Heart left ventricle (tissue), 16 donors: ENCODE results near the gene ENOX1. TPM values are rescaled to one million over a fixed set of nuclear protein-coding genes. Genes with fewer than 3 reads are reported as not detected.
A peak's percentile ranks its signal among the peaks of the same experiment; 100 is the strongest.
"Not testable (repeated sequence)": the region's sequence is repeated elsewhere in the genome, so short reads cannot be mapped to it uniquely, and the experiment has no call there.

Experiments used
- ATAC-seq, 4 donors: fragments of 200-7000 bp; cut with Tn5 transposase; one replicate each; pipeline ENCODE4 v1.9.1; 2020 to 2022; ENCODE audit warnings: moderate library complexity in 4 of 4, mild to moderate bottlenecking in 3 of 4, moderate number of reproducible peaks in 1 of 4
- DNase-seq, 5 donors: peaks; one replicate each; pipeline ENCODE4 v3.0.0-alpha.2; 2020
- H3K27ac ChIP-seq, 12 donors: fragments of 200-600 bp; sonication (generic) in 4 of 12; one replicate each; pipeline versions ENCODE4 v1.5.0 to v1.8.0; 2016 to 2022; ENCODE audit warnings: mild to moderate bottlenecking in 2 of 12
- H3K27me3 ChIP-seq, 9 donors: fragments of 200-600 bp; sonication (generic) in 2 of 9; one replicate each; pipeline versions ENCODE4 v1.5.1 to v1.8.0; 2016 to 2022; ENCODE audit warnings: mild to moderate bottlenecking in 3 of 9
- H3K36me3 ChIP-seq, 9 donors: fragments of 200-600 bp; sonication (generic) in 2 of 9; one replicate each; pipeline versions ENCODE4 v1.5.0 to v1.8.0; 2018 to 2022; ENCODE audit warnings: mild to moderate bottlenecking in 2 of 9
- H3K4me1 ChIP-seq, 12 donors: fragments of 200-600 bp; sonication (generic) in 4 of 12; one replicate each; pipeline versions ENCODE4 v1.5.0 to v1.8.0; 2016 to 2022; ENCODE audit warnings: mild to moderate bottlenecking in 3 of 12
- H3K4me3 ChIP-seq, 12 donors: fragments of 200-600 bp; sonication (generic) in 4 of 12; one replicate each; pipeline versions ENCODE4 v1.5.0 to v1.8.0; 2017 to 2022; ENCODE audit warnings: mild to moderate bottlenecking in 9 of 12, moderate library complexity in 4 of 12
- H3K9me3 ChIP-seq, 12 donors: fragments of 200-600 bp; sonication (generic) in 4 of 12; one replicate each; pipeline versions ENCODE4 v1.5.0 to v1.8.0; 2016 to 2022; ENCODE audit warnings: mild to moderate bottlenecking in 1 of 12
- POLR2A ChIP-seq, 2 donors: fragments of 450-650 bp; IDR thresholded peaks; one replicate each; pipeline ENCODE4 v1.6.1; 2017; ENCODE audit warnings: antibody characterized with exemption in 2 of 2, mild to moderate bottlenecking in 2 of 2, moderate library complexity in 2 of 2
- WGBS, 4 donors: extraction: QIAGEN DNeasy Blood & Tissue Kit in 2 of 4; methylation state at CpG; one replicate each; pipeline versions ENCODE4 v1.1.5 to v1.1.7; 2013 to 2018; 5-methylcytosine and 5-hydroxymethylcytosine counted together
- intact Hi-C, 10 donors: fragments of 100-400 bp; cut with DNase I; formaldehyde crosslinking; loops; one replicate each; pipeline versions ENCODE4 v1.11.1 to v1.14.2; 2022
- polyA plus RNA-seq, 2 donors: library from polyadenylated mRNA; stranded (reverse); fragments of 200-250 nt; gene quantifications; one replicate each; pipeline ENCODE4 v1.2.3, GENCODE V29; 2013
- total RNA-seq, 9 donors: library from RNA; depleted of rRNA in 2 of 9; stranded (reverse); fragments of >200 nt in 2 of 9; fragmentation: NEBNext Ultra II Directional in 3 of 9; extraction: Animal tissue kit (Norgen Biotek cat#: 25700) in 3 of 9; gene quantifications; one replicate each; pipeline versions ENCODE4 v1.1.0 to v1.2.4, GENCODE V29; 2016 to 2023
- TF ChIP-seq, protein P1 (sequence below), 12 donors: fragments of 200-600 bp; sonication (generic) in 4 of 12; IDR thresholded peaks; one replicate each; pipeline versions ENCODE4 v1.5.0 to v1.8.0; 2018 to 2022; ENCODE audit warnings: antibody characterized with exemption in 12 of 12, mild to moderate bottlenecking in 5 of 12
- donor health status: ischemic (EF 13 %, LVEDD 7.1; RV severe dilation, severe dysfunction).
- donor health status: healthy with polysubstance abuse.
- donor health status: DM: no; HTN: yes; CAD: no.
- donor health status: DM: no; HTN: no; CAD: no.
- donor health status: ischemic (EF 25% LVEDD 6.9; RV normal size, moderate dysfunction).
- donor health status: ischemic (EF 25% LVEDD 5.7; RV mildly dilated, moderate dysfunction).
- donor health status: healthy.
- donor health status: DM: yes; HTN: yes; CAD: no.
- donor health status: ischemic (EF 35%, LVEDD 5.7; RV mildly dilated, moderate dysfunction).
- donor health status: nonischemic (EF 11% LVEDD 7.7; RV severe dilation, severe dysfunction).
- donor health status: DM: yes; HTN: yes; CAD: no.
- donor health status: PGD.
- donor health status: ischemic (EF 29% LVEDD 5.4; RV normal size, mild dysfunction).
- donor health status: nonischemic (EF 23%, LVEDD 6.1; RV moderate dilation, normal function).

Gene ENOX1
- total and polyA plus RNA-seq, 11 donors, result 2.0 to 10.1 (median 5.4) TPM

DNA sequence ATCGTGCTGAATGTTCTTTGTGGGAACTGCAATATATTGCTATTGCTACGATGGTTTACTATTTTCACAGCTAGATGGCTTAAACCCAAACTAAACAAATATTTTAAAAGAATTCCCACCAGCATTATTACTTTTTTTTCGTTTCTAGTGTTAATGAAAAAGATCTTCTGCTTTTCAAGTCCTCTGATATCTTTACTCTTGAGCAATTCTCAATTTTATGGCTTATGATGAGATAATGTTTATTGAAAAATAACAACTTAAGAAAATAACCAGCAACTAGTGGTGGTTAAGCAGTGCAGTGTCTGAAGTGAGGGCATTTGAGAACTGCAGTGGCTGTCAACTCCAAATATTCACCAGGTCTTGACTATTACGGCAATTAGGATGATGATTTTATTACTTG lies 360.4 kb downstream of the ENOX1 start:
- peaks cover 0 to 3% (median 0%) of the 10 kb centered on the region in 12 donors for H3K4me1 ChIP-seq
- intact Hi-C loops, result no loop called here
- TF ChIP-seq POLR2A (IDR thresholded peaks at IDR 0.05), result no peak
- TF ChIP-seq, protein P1, sequence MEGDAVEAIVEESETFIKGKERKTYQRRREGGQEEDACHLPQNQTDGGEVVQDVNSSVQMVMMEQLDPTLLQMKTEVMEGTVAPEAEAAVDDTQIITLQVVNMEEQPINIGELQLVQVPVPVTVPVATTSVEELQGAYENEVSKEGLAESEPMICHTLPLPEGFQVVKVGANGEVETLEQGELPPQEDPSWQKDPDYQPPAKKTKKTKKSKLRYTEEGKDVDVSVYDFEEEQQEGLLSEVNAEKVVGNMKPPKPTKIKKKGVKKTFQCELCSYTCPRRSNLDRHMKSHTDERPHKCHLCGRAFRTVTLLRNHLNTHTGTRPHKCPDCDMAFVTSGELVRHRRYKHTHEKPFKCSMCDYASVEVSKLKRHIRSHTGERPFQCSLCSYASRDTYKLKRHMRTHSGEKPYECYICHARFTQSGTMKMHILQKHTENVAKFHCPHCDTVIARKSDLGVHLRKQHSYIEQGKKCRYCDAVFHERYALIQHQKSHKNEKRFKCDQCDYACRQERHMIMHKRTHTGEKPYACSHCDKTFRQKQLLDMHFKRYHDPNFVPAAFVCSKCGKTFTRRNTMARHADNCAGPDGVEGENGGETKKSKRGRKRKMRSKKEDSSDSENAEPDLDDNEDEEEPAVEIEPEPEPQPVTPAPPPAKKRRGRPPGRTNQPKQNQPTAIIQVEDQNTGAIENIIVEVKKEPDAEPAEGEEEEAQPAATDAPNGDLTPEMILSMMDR (IDR thresholded peaks at IDR 0.05), result no peak
- ATAC-seq (no peak), DNase-seq (no peak)
- no peak overlapping the region for H3K27ac ChIP-seq
- no peaks in the 10 kb centered on the region for H3K36me3 ChIP-seq
- 59 to 69% (median 67%) methylated on average over 4 of the region's 4 CpGs for WGBS, 4 donors
- no peak overlapping the region for H3K4me3 ChIP-seq
- no peaks in the 10 kb centered on the region for H3K27me3 ChIP-seq
- H3K9me3 ChIP-seq, result no peaks in the 10 kb centered on the region

GRCh38 chr13:43425234-43425633 lies 361.5 kb downstream of the ENOX1 start:
- DNase-seq (no peak), ATAC-seq (no peak)
- H3K36me3 ChIP-seq, result no peaks in the 10 kb centered on the region
- intact Hi-C loops, result no loop called here
- WGBS, 4 donors, result 87 to 94% (median 90%) methylated on average over 1 of the region's 1 CpG
- no peak overlapping the region for H3K4me3 ChIP-seq
- peaks cover 0 to 5% (median 0%) of the 10 kb centered on the region in 12 donors for H3K9me3 ChIP-seq
- TF ChIP-seq POLR2A (IDR thresholded peaks at IDR 0.05), result no peak
- TF ChIP-seq, protein P1 (IDR thresholded peaks at IDR 0.05), result no peak
- no peaks in the 10 kb centered on the region for H3K27me3 ChIP-seq
- peak overlapping the region in 1 of 12 donors; percentile 12 for H3K27ac ChIP-seq
- H3K4me1 ChIP-seq, result no peaks in the 10 kb centered on the region

GRCh38 chr13:43424412-43424811 lies 362.4 kb downstream of the ENOX1 start:
- WGBS, 4 donors, result 91 to 97% (median 96%) methylated on average over 3 of the region's 3 CpGs
- Histone ChIP-seq H3K4me3 (no peak overlapping the region), H3K4me1 (no peaks in the 10 kb centered on the region), H3K27me3 (no peaks in the 10 kb centered on the region), H3K27ac (peak overlapping the region in 1 of 12 donors; percentile 12), H3K36me3 (no peaks in the 10 kb centered on the region), H3K9me3 (peaks cover 0 to 11% (median 0%) of the 10 kb centered on the region in 12 donors)
- TF ChIP-seq POLR2A (IDR thresholded peaks at IDR 0.05), result no peak
- TF ChIP-seq, protein P1 (IDR thresholded peaks at IDR 0.05), result no peak
- ATAC-seq (no peak), DNase-seq (no peak)
- intact Hi-C loops, result no loop called here

DNA sequence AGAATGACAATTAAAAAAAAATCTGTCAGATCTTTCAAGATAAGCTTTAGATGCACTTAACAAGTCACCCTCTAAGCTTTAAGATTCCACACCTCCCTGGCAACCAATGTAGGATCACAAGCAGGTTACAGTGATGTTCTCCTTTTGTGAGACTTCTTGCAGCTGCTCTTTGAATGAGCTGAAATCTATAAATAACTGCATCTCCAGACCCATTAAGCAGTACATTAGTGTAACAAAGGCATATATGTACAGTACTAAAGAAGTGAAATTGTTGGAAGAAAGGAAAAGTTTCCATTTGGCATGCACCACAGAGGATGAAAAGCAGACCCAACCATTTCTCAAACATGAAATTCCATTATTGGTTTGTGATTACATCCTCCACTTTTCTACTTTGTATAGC lies 364.7 kb downstream of the ENOX1 start:
- Histone ChIP-seq H3K4me1 (no peaks in the 10 kb centered on the region), H3K27me3 (no peaks in the 10 kb centered on the region), H3K4me3 (no peak overlapping the region), H3K36me3 (no peaks in the 10 kb centered on the region), H3K27ac (no peak overlapping the region), H3K9me3 (peaks cover 0 to 11% (median 0%) of the 10 kb centered on the region in 12 donors)
- DNase-seq (no peak), ATAC-seq (no peak)
- no peak for TF ChIP-seq POLR2A (IDR thresholded peaks at IDR 0.05)
- TF ChIP-seq, protein P1 (IDR thresholded peaks at IDR 0.05), result no peak
- intact Hi-C loops, result no loop called here

- H3K4me1 ChIP-seq, ATAC-seq, H3K27me3 ChIP-seq, H3K36me3 ChIP-seq, H3K27ac ChIP-seq, H3K4me3 ChIP-seq, intact Hi-C loops, DNase-seq: not testable (repeated sequence)
- peaks cover 0 to 11% (median 0%) of the 10 kb centered on the region in 12 donors for H3K9me3 ChIP-seq
- 96 to 98% (median 97%) methylated on average over 21 to 22 of the region's 22 CpGs for WGBS, 4 donors
Measured at GRCh38 chr13:43416842-43417241, 369.9 kb downstream of the ENOX1 start.

- intact Hi-C loops, H3K4me3 ChIP-seq, DNase-seq, H3K36me3 ChIP-seq, H3K27me3 ChIP-seq, H3K4me1 ChIP-seq, ATAC-seq, H3K27ac ChIP-seq: not testable (repeated sequence)
- peaks cover 0 to 11% (median 0%) of the 10 kb centered on the region in 12 donors for H3K9me3 ChIP-seq
- WGBS, 4 donors, result 83 to 96% (median 92%) methylated on average over 7 to 21 of the region's 21 CpGs
Measured at GRCh38 chr13:43416408-43416807, 370.4 kb downstream of the ENOX1 start.

- H3K4me1 ChIP-seq, H3K27ac ChIP-seq, H3K4me3 ChIP-seq, DNase-seq, ATAC-seq, intact Hi-C loops, H3K27me3 ChIP-seq, H3K36me3 ChIP-seq: not testable (repeated sequence)
- 90 to 94% (median 94%) methylated on average over 10 to 33 of the region's 33 CpGs for WGBS, 4 donors
- peaks cover 0 to 11% (median 0%) of the 10 kb centered on the region in 12 donors for H3K9me3 ChIP-seq
Measured at GRCh38 chr13:43415903-43416391, 370.8 kb downstream of the ENOX1 start.
